Thyroid gland (tissue), 4 donors: ENCODE measurements around the gene PIP5K1C.

ENCODE experiments used
- CTCF ChIP-seq, 6 experiments: fragments of 200-600 bp in 3 of 6; fragments of 450-650 bp in 3 of 6; sonication (generic) in 3 of 6; IDR thresholded peaks; one replicate each; pipeline ENCODE4 v1.5.1; 2016 to 2019; ENCODE audit warnings: antibody characterized with exemption in 6 of 6, mild to moderate bottlenecking in 2 of 6, inconsistent platforms in 1 of 6, moderate library complexity in 1 of 6
- POLR2A ChIP-seq, 2 donors: fragments of 450-650 bp; IDR thresholded peaks; one replicate each; pipeline ENCODE4 v1.6.1; 2017; ENCODE audit warnings: antibody characterized with exemption in 2 of 2, mild to moderate bottlenecking in 2 of 2, moderate library complexity in 1 of 2

- TF ChIP-seq CTCF (IDR thresholded peaks at IDR 0.05) (no peak), POLR2A (IDR thresholded peaks at IDR 0.05) (no peak)
Measured at GRCh38 chr19:3634496-3635045, 65.7 kb downstream of the PIP5K1C start.
